Measurements from ENCODE around the gene ADAT3. TPM values are rescaled to one million over a fixed set of nuclear protein-coding genes. Genes with fewer than 3 reads are reported as not detected.

ADAT3 gene
- total and polyA plus RNA-seq, 8 donors, result 4.2 to 75.9 (median 6.3) TPM

DNA sequence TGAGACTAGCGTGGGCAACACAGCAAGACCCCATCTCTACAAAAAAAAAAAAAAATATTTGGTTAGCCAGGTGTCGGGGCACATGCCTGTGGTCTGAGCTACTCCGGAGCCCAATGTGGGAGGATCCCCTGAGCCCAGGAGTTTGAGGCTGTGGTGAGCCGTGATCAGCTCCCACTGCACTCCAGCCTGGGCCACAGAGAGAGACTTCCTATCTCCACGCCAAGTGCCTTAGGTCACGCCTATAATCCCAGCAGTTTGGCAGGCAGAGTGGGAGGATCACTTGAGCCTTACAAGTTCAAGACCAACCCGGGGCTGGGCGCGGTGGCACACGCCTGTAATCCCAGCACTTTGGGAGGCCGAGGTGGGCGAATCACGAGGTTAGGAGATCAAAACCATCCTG, 8.7 kb upstream of the ADAT3 start:
- Histone ChIP-seq H3K36me3 (no peaks in the 10 kb centered on the region), H3K4me1 (peaks cover 3 to 32% (median 18%) of the 10 kb centered on the region in 4 donors), H3K4me3 (no peak overlapping the region), H3K27ac (no peak overlapping the region), H3K9me3 (no peaks in the 10 kb centered on the region), H3K27me3 (no peaks in the 10 kb centered on the region)
- TF ChIP-seq POLR2A (IDR thresholded peaks at IDR 0.05) (no peak), POLR2AphosphoS5 (IDR thresholded peaks at IDR 0.05) (no peak), EP300 (IDR thresholded peaks at IDR 0.05) (no peak)
- TF ChIP-seq, protein P1, sequence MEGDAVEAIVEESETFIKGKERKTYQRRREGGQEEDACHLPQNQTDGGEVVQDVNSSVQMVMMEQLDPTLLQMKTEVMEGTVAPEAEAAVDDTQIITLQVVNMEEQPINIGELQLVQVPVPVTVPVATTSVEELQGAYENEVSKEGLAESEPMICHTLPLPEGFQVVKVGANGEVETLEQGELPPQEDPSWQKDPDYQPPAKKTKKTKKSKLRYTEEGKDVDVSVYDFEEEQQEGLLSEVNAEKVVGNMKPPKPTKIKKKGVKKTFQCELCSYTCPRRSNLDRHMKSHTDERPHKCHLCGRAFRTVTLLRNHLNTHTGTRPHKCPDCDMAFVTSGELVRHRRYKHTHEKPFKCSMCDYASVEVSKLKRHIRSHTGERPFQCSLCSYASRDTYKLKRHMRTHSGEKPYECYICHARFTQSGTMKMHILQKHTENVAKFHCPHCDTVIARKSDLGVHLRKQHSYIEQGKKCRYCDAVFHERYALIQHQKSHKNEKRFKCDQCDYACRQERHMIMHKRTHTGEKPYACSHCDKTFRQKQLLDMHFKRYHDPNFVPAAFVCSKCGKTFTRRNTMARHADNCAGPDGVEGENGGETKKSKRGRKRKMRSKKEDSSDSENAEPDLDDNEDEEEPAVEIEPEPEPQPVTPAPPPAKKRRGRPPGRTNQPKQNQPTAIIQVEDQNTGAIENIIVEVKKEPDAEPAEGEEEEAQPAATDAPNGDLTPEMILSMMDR (IDR thresholded peaks at IDR 0.05), result no peak
- 73 to 86% (median 81%) methylated on average over 13 of the region's 13 CpGs for WGBS, 5 donors
- intact Hi-C loops (cut with DNase I; ENCODE audit: low total_unique reads), result no loop called here
- DNase-seq, result no peak

DNA sequence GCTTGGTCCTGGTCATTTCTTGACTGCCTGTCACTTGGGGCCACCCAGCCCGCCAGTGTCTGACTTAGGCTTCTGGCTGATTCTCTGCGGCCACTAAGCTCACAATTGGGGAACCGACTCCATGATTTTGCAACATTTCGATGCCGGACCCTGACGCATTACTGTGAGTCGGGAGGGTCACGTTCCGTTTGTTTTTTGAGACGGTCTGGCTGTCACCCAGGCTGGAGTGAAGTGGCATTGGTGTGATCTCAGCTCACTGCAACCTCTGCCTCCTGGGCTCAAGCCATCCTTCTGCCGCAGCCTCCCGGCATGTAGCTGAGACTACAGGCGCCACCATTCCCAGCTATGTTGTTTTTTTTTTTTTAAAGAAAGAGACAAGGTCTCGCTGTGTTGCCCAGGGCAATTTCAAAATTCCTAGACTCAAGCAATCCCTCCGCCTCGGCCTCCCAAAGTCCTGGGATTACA, 3.2 kb upstream of the ADAT3 start:
- H3K9me3 ChIP-seq, result no peaks in the 10 kb centered on the region
- intact Hi-C loops (cut with DNase I; ENCODE audit: low total_unique reads), result no loop called here
- peaks cover 24 to 38% (median 32%) of the 10 kb centered on the region in 4 donors for H3K4me1 ChIP-seq
- TF ChIP-seq POLR2AphosphoS5 (IDR thresholded peaks at IDR 0.05) (no peak), EP300 (IDR thresholded peaks at IDR 0.05) (no peak), POLR2A (IDR thresholded peaks at IDR 0.05) (no peak)
- TF ChIP-seq, protein P1 (IDR thresholded peaks at IDR 0.05), result no peak
- no peak overlapping the region for H3K4me3 ChIP-seq
- 81 to 93% (median 85%) methylated on average over 16 of the region's 16 CpGs for WGBS, 5 donors
- H3K27me3 ChIP-seq, result no peaks in the 10 kb centered on the region
- peak overlapping the region in 2 of 5 donors; percentile 56 to 67 for H3K27ac ChIP-seq
- peak in 1 of 2 donors; percentile 32 for DNase-seq
- H3K36me3 ChIP-seq, result no peaks in the 10 kb centered on the region

DNA sequence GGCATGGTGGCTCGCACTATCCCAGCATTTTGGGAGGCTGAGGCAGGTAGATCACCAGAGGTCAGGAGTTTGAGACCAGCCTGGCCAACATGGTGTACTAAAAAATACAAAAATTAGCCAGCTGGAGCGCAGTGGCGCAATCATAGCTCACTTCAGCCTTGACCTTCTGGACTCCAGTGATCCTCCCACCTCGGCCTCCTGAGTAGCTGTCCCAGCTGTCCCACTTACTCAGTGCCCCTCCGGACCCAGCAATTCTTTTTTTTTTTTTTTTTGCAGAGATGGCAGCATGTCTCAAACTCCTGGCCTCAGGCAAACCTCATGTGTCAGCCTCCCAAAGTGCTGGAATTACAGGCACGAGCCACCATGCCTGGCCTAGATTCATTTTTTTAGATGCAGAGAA, 2.3 kb upstream of the ADAT3 start:
- H3K27ac ChIP-seq, result peak overlapping the region in 3 of 5 donors; percentile 11 to 94 (median 56)
- intact Hi-C loops (cut with DNase I; ENCODE audit: low total_unique reads), result no loop called here
- no peaks in the 10 kb centered on the region for H3K27me3 ChIP-seq
- peaks cover 0 to 1% (median 0%) of the 10 kb centered on the region in 4 donors for H3K36me3 ChIP-seq
- H3K4me1 ChIP-seq, result peaks cover 21 to 38% (median 34%) of the 10 kb centered on the region in 4 donors
- no peak for TF ChIP-seq POLR2AphosphoS5 (IDR thresholded peaks at IDR 0.05)
- TF ChIP-seq POLR2A (IDR thresholded peaks at IDR 0.05), result no peak
- no peak overlapping the region for H3K4me3 ChIP-seq
- 78 to 90% (median 85%) methylated on average over 6 of the region's 6 CpGs for WGBS, 5 donors
- DNase-seq, result no peak
- no peaks in the 10 kb centered on the region for H3K9me3 ChIP-seq

DNA sequence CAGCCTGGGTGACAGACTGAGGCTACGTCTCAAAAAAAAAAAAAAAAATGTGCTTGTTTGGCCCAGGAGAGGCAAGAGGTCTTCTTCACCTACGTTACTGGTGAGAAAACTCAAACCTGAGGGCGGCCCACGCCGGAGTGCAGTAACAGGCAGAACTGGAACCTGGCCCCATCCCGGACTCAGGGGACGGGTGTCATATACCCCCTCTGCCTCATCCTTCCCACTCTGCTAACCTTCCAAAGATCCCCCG, 414 bp upstream of the ADAT3 start:
- Histone ChIP-seq H3K27me3 (no peaks in the 10 kb centered on the region), H3K36me3 (peaks cover 0 to 7% (median 0%) of the 10 kb centered on the region in 4 donors), H3K27ac (peak overlapping the region; percentile 36 to 94 (median 84)), H3K4me3 (peak overlapping the region in 3 of 4 donors; percentile 63 to 77 (median 67)), H3K9me3 (no peaks in the 10 kb centered on the region), H3K4me1 (peaks cover 35 to 56% (median 49%) of the 10 kb centered on the region in 4 donors)
- TF ChIP-seq POLR2AphosphoS5 (IDR thresholded peaks at IDR 0.05) (no peak), EP300 (IDR thresholded peaks at IDR 0.05) (no peak), POLR2A (IDR thresholded peaks at IDR 0.05) (no peak)
- TF ChIP-seq, protein P1 (IDR thresholded peaks at IDR 0.05), result no peak
- 33 to 41% (median 36%) methylated on average over 8 of the region's 8 CpGs for WGBS, 5 donors
- intact Hi-C loops (cut with DNase I; ENCODE audit: low total_unique reads), result no loop called here
- DNase-seq, result no peak

DNA sequence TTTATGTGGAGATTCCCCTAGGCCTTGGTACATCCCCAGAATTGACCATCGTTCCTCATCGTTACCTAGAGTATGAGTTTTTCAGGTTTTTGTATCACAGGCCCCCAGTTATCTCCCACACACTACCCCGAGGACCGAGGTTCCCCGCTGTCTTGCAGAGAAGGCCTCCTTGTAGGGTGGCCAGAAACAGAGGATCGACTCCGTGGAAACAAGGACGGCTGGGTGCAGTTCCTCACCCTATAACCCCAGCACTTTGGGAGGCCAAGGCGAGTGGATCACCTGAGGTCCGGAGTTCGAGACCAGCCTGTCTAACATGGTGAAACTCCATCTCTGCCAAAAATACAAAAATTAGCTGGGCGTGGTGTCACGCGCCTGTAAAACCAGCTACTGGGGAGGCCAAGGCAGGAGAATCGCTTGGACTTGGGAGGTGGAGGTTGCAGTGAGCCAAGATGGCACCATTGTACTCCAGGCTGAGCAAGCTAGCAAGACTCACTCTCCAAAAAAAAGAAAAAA, 720 bp downstream of the ADAT3 start:
- peaks cover 0 to 7% (median 0%) of the 10 kb centered on the region in 4 donors for H3K36me3 ChIP-seq
- 71 to 78% (median 71%) methylated on average over 15 of the region's 15 CpGs for WGBS, 5 donors
- no peaks in the 10 kb centered on the region for H3K27me3 ChIP-seq
- intact Hi-C loops (cut with DNase I; ENCODE audit: low total_unique reads), result no loop called here
- H3K9me3 ChIP-seq, result no peaks in the 10 kb centered on the region
- peaks cover 38 to 62% (median 55%) of the 10 kb centered on the region in 4 donors for H3K4me1 ChIP-seq
- H3K4me3 ChIP-seq, result peak overlapping the region; percentile 63 to 77 (median 65)
- no peak for DNase-seq
- H3K27ac ChIP-seq, result peak overlapping the region; percentile 78 to 94 (median 93)
- no peak for TF ChIP-seq POLR2AphosphoS5 (IDR thresholded peaks at IDR 0.05)
- no peak for TF ChIP-seq EP300 (IDR thresholded peaks at IDR 0.05)
- no peak for TF ChIP-seq POLR2A (IDR thresholded peaks at IDR 0.05)
- TF ChIP-seq, protein P1 (IDR thresholded peaks at IDR 0.05), result no peak

Measured in stomach (tissue), 9 donors.